ENCODE measurements around the gene TAOK3. TPM values are rescaled to one million over a fixed set of nuclear protein-coding genes. Genes with fewer than 3 reads are reported as not detected.
A peak's percentile ranks its signal among the peaks of the same experiment; 100 is the strongest.
"Not testable (repeated sequence)": the region's sequence is repeated elsewhere in the genome, so short reads cannot be mapped to it uniquely, and the experiment has no call there.

The TAOK3 gene
- total RNA-seq, 2 donors from 2014 or later, result 39.5 to 50.5 TPM

DNA sequence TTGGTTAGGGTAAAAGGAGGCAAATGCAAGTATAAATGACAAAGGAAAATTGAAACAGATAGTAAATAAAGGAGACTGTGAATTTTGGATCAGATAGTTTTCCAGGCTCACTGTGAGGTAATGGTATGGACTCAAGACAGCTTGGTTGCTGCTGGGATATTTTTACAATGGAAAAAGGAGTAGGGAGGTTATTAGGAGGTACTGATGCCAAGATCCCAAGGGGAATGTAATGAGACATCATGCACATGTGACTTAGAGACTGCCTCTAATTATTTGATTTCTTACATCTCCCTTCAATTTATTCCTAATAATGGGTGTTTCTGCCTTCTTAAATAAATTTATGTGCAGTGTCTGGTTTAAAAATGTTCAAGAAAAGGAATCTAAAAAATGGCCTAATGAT is 56.9 kb downstream of the TAOK3 start:
- TF ChIP-seq, protein P1, sequence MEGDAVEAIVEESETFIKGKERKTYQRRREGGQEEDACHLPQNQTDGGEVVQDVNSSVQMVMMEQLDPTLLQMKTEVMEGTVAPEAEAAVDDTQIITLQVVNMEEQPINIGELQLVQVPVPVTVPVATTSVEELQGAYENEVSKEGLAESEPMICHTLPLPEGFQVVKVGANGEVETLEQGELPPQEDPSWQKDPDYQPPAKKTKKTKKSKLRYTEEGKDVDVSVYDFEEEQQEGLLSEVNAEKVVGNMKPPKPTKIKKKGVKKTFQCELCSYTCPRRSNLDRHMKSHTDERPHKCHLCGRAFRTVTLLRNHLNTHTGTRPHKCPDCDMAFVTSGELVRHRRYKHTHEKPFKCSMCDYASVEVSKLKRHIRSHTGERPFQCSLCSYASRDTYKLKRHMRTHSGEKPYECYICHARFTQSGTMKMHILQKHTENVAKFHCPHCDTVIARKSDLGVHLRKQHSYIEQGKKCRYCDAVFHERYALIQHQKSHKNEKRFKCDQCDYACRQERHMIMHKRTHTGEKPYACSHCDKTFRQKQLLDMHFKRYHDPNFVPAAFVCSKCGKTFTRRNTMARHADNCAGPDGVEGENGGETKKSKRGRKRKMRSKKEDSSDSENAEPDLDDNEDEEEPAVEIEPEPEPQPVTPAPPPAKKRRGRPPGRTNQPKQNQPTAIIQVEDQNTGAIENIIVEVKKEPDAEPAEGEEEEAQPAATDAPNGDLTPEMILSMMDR (IDR thresholded peaks at IDR 0.05), result no peak
- DNase-seq, result no peak
- Histone ChIP-seq H3K9me3 (no peaks in the 10 kb centered on the region), H3K27ac (no peak overlapping the region), H3K27me3 (no peaks in the 10 kb centered on the region), H3K4me3 (no peak overlapping the region), H3K4me1 (no peaks in the 10 kb centered on the region), H3K36me3 (no peaks in the 10 kb centered on the region), H3K9ac (ENCODE audit: low read depth in 2 of 2, low read length in 2 of 2) (no peak overlapping the region)
- intact Hi-C loops (cut with DNase I), result no loop called here

DNA sequence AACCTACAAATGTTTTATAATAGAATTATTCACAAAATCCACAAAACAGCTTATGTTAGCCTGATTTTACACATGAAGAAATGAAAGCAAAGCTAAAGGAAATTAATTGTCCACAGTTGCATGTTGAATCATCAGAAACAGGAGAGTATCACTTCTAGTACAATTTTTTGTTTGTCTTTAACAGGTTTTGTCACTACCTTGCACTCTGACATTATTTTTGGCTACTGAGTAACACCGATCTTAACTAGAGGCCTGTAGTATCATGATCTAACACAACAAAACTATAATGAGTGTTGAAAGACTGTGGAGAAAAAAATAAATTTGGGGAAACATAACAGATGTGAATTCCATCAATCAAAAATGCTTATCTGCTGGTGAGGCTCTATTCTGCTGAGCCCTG is 60.1 kb downstream of the TAOK3 start:
- Histone ChIP-seq H3K9ac (ENCODE audit: low read depth in 2 of 2, low read length in 2 of 2) (no peak overlapping the region), H3K27me3 (no peaks in the 10 kb centered on the region), H3K9me3 (no peaks in the 10 kb centered on the region), H3K4me3 (no peak overlapping the region), H3K36me3 (no peaks in the 10 kb centered on the region), H3K27ac (no peak overlapping the region), H3K4me1 (no peaks in the 10 kb centered on the region)
- intact Hi-C loops (cut with DNase I), result no loop called here
- DNase-seq, result no peak
- TF ChIP-seq, protein P1 (IDR thresholded peaks at IDR 0.05), result no peak

DNA sequence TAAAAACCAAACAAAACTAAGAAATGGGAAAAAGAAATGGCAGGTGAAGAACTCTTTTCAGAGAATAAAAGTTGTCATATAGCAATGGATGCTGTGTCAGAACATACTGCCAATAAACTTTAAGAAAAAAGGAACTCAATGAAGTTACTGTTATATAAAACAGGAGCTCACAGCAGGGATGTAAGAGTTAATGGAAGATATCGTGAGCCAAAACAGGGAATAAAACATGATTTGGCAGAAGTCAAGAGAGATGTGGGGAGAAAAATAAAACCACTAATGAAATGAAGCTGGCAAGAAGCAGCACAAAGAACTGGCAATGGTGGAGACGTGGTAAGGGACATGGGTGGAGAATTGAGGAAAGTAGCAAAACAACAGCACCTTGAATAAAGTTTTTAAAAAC is 61.0 kb downstream of the TAOK3 start:
- DNase-seq, result no peak
- H3K36me3 ChIP-seq, result no peaks in the 10 kb centered on the region
- no peaks in the 10 kb centered on the region for H3K9me3 ChIP-seq
- H3K27ac ChIP-seq, result no peak overlapping the region
- no peaks in the 10 kb centered on the region for H3K27me3 ChIP-seq
- H3K4me3 ChIP-seq, result no peak overlapping the region
- no peaks in the 10 kb centered on the region for H3K4me1 ChIP-seq
- H3K9ac ChIP-seq (ENCODE audit: low read depth in 2 of 2, low read length in 2 of 2), result no peak overlapping the region
- TF ChIP-seq, protein P1 (IDR thresholded peaks at IDR 0.05), result no peak
- intact Hi-C loops (cut with DNase I), result no loop called here

DNA sequence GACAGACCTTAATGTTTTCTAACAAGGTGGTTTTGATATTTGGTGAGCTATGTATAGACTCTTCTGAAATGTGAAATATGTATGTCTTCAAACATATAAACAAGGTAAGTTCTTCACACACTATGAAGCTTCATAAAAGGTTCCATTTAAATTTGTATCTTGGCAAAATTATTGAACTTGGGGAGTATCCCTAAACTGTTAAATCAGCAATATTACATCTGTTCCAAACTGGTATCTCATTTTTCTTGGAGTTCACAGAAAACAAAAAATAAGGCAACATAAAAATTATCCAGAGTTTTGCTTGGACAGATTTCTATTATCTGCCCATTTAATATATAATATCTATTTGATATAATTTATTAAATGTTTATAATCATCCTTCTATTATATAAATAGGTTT is 62.4 kb downstream of the TAOK3 start:
- Histone ChIP-seq H3K9ac (ENCODE audit: low read depth in 2 of 2, low read length in 2 of 2) (no peak overlapping the region), H3K27ac (no peak overlapping the region), H3K4me1 (no peaks in the 10 kb centered on the region), H3K36me3 (no peaks in the 10 kb centered on the region), H3K9me3 (no peaks in the 10 kb centered on the region), H3K27me3 (no peaks in the 10 kb centered on the region), H3K4me3 (no peak overlapping the region)
- TF ChIP-seq, protein P1 (IDR thresholded peaks at IDR 0.05), result no peak
- DNase-seq, result no peak
- intact Hi-C loops (cut with DNase I), result no loop called here

DNA sequence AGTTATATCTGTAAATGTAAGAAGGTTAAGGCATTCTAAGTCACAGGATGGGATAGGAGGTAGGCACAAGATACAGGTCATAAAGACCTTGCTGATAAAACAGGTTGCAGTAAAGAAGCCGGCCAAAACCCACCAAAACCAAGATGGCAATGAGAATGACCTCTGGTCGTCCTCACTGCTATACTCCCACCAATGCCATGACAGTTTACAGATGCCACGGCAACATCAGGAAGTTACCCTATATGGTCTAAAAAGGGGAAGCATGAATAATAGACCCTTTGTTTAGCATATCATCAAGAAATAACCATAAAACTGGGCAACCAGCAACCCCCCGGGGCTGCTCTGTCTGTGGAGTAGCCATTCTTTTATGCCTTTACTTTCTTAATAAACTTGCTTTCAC is 64.7 kb downstream of the TAOK3 start:
- H3K4me1 ChIP-seq; intact Hi-C loops (cut with DNase I); H3K9me3 ChIP-seq; DNase-seq; H3K27me3 ChIP-seq; H3K36me3 ChIP-seq; H3K4me3 ChIP-seq; H3K9ac ChIP-seq (ENCODE audit: low read depth in 2 of 2, low read length in 2 of 2): not testable (repeated sequence)
- H3K27ac ChIP-seq, result peak overlapping the region; percentile 24

DNA sequence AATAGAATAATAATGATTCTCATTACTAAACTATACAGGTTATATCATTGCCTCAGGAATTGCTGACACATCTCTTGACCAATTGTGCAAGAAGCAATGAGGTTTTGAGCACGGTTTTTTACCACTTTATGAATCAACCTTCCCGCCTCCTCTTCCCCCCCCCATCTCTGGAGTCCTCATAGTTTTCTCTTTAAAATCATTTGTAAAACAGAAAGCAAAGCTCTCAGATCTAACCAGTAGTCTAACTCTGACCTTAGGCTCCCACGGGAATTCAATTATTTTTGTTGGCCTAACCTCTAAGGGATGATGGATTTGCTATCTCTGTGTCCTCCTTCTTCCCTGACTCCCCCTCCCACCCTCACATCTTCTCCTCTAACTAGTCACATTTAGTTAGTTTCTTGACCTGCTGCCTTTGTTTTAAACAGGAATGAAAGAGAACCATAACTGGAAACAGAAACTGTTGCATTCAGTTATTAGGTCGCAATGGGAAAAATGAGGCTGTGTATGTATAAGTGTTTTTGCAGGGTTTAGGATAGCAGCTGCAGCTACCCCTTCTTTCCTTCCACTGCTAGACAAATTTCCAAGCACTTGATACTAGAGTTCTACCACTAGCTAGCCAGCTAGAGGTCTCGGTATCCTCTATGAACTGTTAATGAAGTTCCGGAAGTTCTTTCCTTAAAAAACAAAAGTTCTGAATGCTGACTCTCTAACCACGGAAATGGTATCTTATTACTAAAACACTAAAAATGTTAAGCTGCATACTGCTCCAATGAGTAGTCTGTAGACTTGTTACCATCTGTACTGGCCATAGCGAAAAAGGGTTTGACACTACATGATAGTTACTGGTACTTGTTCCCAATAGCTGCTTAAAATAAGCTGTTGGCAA is 65.4 kb downstream of the TAOK3 start:
- TF ChIP-seq, protein P1 (IDR thresholded peaks at IDR 0.05), result no peak
- no peak overlapping the region for H3K9ac ChIP-seq (ENCODE audit: low read depth in 2 of 2, low read length in 2 of 2)

More for the DNA sequence above, 65.4 kb downstream of the TAOK3 start:
- intact Hi-C loops (cut with DNase I), result no loop called here
- no peaks in the 10 kb centered on the region for H3K27me3 ChIP-seq
- H3K4me1 ChIP-seq, result no peaks in the 10 kb centered on the region
- no peak for DNase-seq
- no peaks in the 10 kb centered on the region for H3K9me3 ChIP-seq
- H3K4me3 ChIP-seq, result no peak overlapping the region
- H3K36me3 ChIP-seq, result no peaks in the 10 kb centered on the region
- peak overlapping the region; percentile 24 for H3K27ac ChIP-seq

All from colonic mucosa (tissue), 4 donors.